ENCODE data around the gene TRPC6. TPM values are rescaled to one million over a fixed set of nuclear protein-coding genes. Genes with fewer than 3 reads are reported as not detected.
A peak's percentile ranks its signal among the peaks of the same experiment; 100 is the strongest.

The TRPC6 gene
- total RNA-seq, 4 donors from 2014 or later, result 3.5 to 59.6 (median 40.2) TPM

- no peaks in the 10 kb centered on the region for H3K4me1 ChIP-seq
- ATAC-seq, result no peak
- no peaks in the 10 kb centered on the region for H3K36me3 ChIP-seq
- H3K27ac ChIP-seq, result no peak overlapping the region
- H3K27me3 ChIP-seq, result no peaks in the 10 kb centered on the region
- no peak overlapping the region for H3K4me3 ChIP-seq
- TF ChIP-seq POLR2A (IDR thresholded peaks at IDR 0.05), result no peak
- no peak for TF ChIP-seq POLR2AphosphoS5 (IDR thresholded peaks at IDR 0.05)
- no peak for TF ChIP-seq EP300 (IDR thresholded peaks at IDR 0.05)
- no peak for TF ChIP-seq CTCF (IDR thresholded peaks at IDR 0.05)
- no peaks in the 10 kb centered on the region for H3K9me3 ChIP-seq
- 25 to 39% methylated on average over 3 of the region's 3 CpGs for WGBS, 2 donors (ENCODE audit: low coverage in 1 of 2)
Observed at GRCh38 chr11:101600924-101601323, 17.1 kb upstream of the TRPC6 start.

- Histone ChIP-seq H3K4me1 (peaks cover 0 to 24% (median 0%) of the 10 kb centered on the region in 3 donors), H3K27me3 (peaks cover 14% of the 10 kb centered on the region), H3K27ac (no peak overlapping the region), H3K4me3 (no peak overlapping the region), H3K9me3 (no peaks in the 10 kb centered on the region), H3K36me3 (no peaks in the 10 kb centered on the region)
- no peak for ATAC-seq
- TF ChIP-seq POLR2AphosphoS5 (IDR thresholded peaks at IDR 0.05) (no peak), EP300 (IDR thresholded peaks at IDR 0.05) (no peak), CTCF (IDR thresholded peaks at IDR 0.05) (no peak), POLR2A (IDR thresholded peaks at IDR 0.05) (no peak)
- WGBS, 2 donors (ENCODE audit: low coverage in 1 of 2), result 97% methylated on average over 5 of the region's 5 CpGs; no CpG with 5 or more reads in 1 of the 2 donors
Observed at GRCh38 chr11:101586965-101587364, 3.2 kb upstream of the TRPC6 start.

GRCh38 chr11:101584655-101585054 lies 848 bp upstream of the TRPC6 start:
- Histone ChIP-seq H3K9me3 (no peaks in the 10 kb centered on the region), H3K4me1 (peaks cover 0 to 24% (median 0%) of the 10 kb centered on the region in 3 donors), H3K36me3 (no peaks in the 10 kb centered on the region), H3K27me3 (peaks cover 14% of the 10 kb centered on the region), H3K27ac (peak overlapping the region; percentile 82 to 95 (median 88)), H3K4me3 (peak overlapping the region; percentile 68 to 80)
- 23 to 44% methylated on average over 2 of the region's 2 CpGs for WGBS, 2 donors (ENCODE audit: low coverage in 1 of 2)
- TF ChIP-seq POLR2A (IDR thresholded peaks at IDR 0.05), result no peak
- TF ChIP-seq EP300 (IDR thresholded peaks at IDR 0.05), result no peak
- TF ChIP-seq POLR2AphosphoS5 (IDR thresholded peaks at IDR 0.05), result no peak
- no peak for TF ChIP-seq CTCF (IDR thresholded peaks at IDR 0.05)
- no peak for ATAC-seq

GRCh38 chr11:101584129-101584515 lies 315 bp upstream of the TRPC6 start:
- peaks cover 14% of the 10 kb centered on the region for H3K27me3 ChIP-seq
- 3 to 6% methylated on average over 8 of the region's 8 CpGs for WGBS, 2 donors (ENCODE audit: low coverage in 1 of 2)
- peaks cover 0 to 24% (median 0%) of the 10 kb centered on the region in 3 donors for H3K4me1 ChIP-seq
- peak overlapping the region; percentile 68 to 80 for H3K4me3 ChIP-seq
- H3K9me3 ChIP-seq, result no peaks in the 10 kb centered on the region
- TF ChIP-seq CTCF (IDR thresholded peaks at IDR 0.05), result no peak
- no peak for TF ChIP-seq EP300 (IDR thresholded peaks at IDR 0.05)
- TF ChIP-seq POLR2A (IDR thresholded peaks at IDR 0.05), result no peak
- TF ChIP-seq POLR2AphosphoS5 (IDR thresholded peaks at IDR 0.05), result no peak
- H3K36me3 ChIP-seq, result no peaks in the 10 kb centered on the region
- no peak for ATAC-seq
- peak overlapping the region; percentile 82 to 95 (median 88) for H3K27ac ChIP-seq

- H3K27ac ChIP-seq, result peak overlapping the region; percentile 82 to 95 (median 88)
- ATAC-seq, result no peak
Observed at GRCh38 chr11:101582989-101583250, 887 bp downstream of the TRPC6 start.

More at GRCh38 chr11:101582989-101583250, 887 bp downstream of the TRPC6 start:
- H3K27me3 ChIP-seq, result peaks cover 14% of the 10 kb centered on the region
- peak overlapping the region; percentile 68 to 80 for H3K4me3 ChIP-seq
- WGBS, 2 donors (ENCODE audit: low coverage in 1 of 2), result 0% methylated on average over 8 of the region's 19 CpGs; no CpG with 5 or more reads in 1 of the 2 donors
- H3K4me1 ChIP-seq, result peaks cover 0 to 24% (median 0%) of the 10 kb centered on the region in 3 donors
- H3K9me3 ChIP-seq, result no peaks in the 10 kb centered on the region
- TF ChIP-seq EP300 (IDR thresholded peaks at IDR 0.05), result no peak
- no peak for TF ChIP-seq CTCF (IDR thresholded peaks at IDR 0.05)
- no peak for TF ChIP-seq POLR2AphosphoS5 (IDR thresholded peaks at IDR 0.05)
- no peak for TF ChIP-seq POLR2A (IDR thresholded peaks at IDR 0.05)
- H3K36me3 ChIP-seq, result no peaks in the 10 kb centered on the region
